ENCODE results near the gene TMEM163. TPM values are rescaled to one million over a fixed set of nuclear protein-coding genes. Genes with fewer than 3 reads are reported as not detected.

The TMEM163 gene
- total and polyA plus RNA-seq, 2 of the 13 experiments (the other 11 are each of a cell fraction or from before 2014, with no cell fraction given), result 0.05 TPM; not detected in 1

GRCh38 chr2:134739879-134740301, 21.1 kb upstream of the TMEM163 start (continued):
- TF ChIP-seq RBFOX2 (IDR thresholded peaks at IDR 0.05; ENCODE audit: low read depth, low read length) (no peak), HDAC1 (CRISPR knock-in tag; IDR thresholded peaks at IDR 0.05) (no peak), ZBTB3 (CRISPR knock-in tag; IDR thresholded peaks at IDR 0.05; ENCODE audit: borderline replicate concordance, low read depth) (no peak), PRMT3 (CRISPR knock-in tag; IDR thresholded peaks at IDR 0.05; ENCODE audit: borderline replicate concordance, low read depth) (no peak), ZNF782 (CRISPR knock-in tag; IDR thresholded peaks at IDR 0.05; ENCODE audit: borderline replicate concordance) (no peak)

- H3K36me3 ChIP-seq (replicated peaks in 1 of 2; ENCODE audit: control insufficient read depth in 1 of 2, insufficient read depth in 2 of 2, low read length in 2 of 2), result no peaks in the 10 kb centered on the region
- no peaks in the 10 kb centered on the region for H3K4me1 ChIP-seq (ENCODE audit: insufficient read depth, low read length)
- BruUV-seq (replicated peaks), result no TSS peak
- no peak for ATAC-seq
- H3K9me3 ChIP-seq (ENCODE audit: low read length), result no peaks in the 10 kb centered on the region
- WGBS (ENCODE audit: low lambda C conversion rate), result 43% methylated on average over 1 of the region's 1 CpG
- no peak overlapping the region for H3K4me3 ChIP-seq (replicated peaks in 1 of 3; ENCODE audit: insufficient read depth in 1 of 3, low read depth in 2 of 3, low read length in 3 of 3)
- CTCF ChIA-PET (ENCODE audit: low intra/inter-chr PET ratio, low total read pairs), result no interaction called here
- no peaks in the 10 kb centered on the region for H3K79me2 ChIP-seq (ENCODE audit: insufficient read depth, low read length)
- no peak overlapping the region for H3K9ac ChIP-seq (ENCODE audit: insufficient read depth, low read depth, low read length)
- POLR2A ChIA-PET, result no interaction called here
- 0 out of 5 replicates have a peak, but pooled peaks cover 0 to 9% of the 10 kb centered on the region in 2 experiments for H3K27me3 ChIP-seq (ENCODE audit: control insufficient read depth in 1 of 2, insufficient read depth in 2 of 2, low read length in 2 of 2)
- H3K4me2 ChIP-seq (ENCODE audit: low read depth, low read length), result no peak overlapping the region
- no peak overlapping the region for H3K27ac ChIP-seq (ENCODE audit: extremely low read length, insufficient read depth, low read length)
- TF ChIP-seq TMF1 (CRISPR knock-in tag; IDR thresholded peaks at IDR 0.05; ENCODE audit: low read depth), result no peak
- TF ChIP-seq ZNF766 (CRISPR knock-in tag; IDR thresholded peaks at IDR 0.05; ENCODE audit: borderline replicate concordance), result no peak
- no peaks in the 10 kb centered on the region for H4K20me1 ChIP-seq (ENCODE audit: insufficient read depth, low read length)
- no peak overlapping the region for H2AFZ ChIP-seq (ENCODE audit: low read length)
- in situ Hi-C loops (cut with HindIII; ENCODE audit: extremely low pct_ligation_motif_present, low pct_unique_long_range_greater_than_20kb) (no loop called here), intact Hi-C loops (cut with micrococcal nuclease; ENCODE audit: unreplicated experiment) (no loop called here)
- FAIRE-seq, result no peak
- no peak for DNase-seq (ENCODE audit: low spot score)
Measured at GRCh38 chr2:134739236-134739878, 20.6 kb upstream of the TMEM163 start.

All from HepG2 (cell line).